ENCODE results near the gene SOX6. TPM values are rescaled to one million over a fixed set of nuclear protein-coding genes. Genes with fewer than 3 reads are reported as not detected.

The SOX6 gene
- total and polyA plus RNA-seq, 2 of the 13 experiments (the other 11 are each of a cell fraction or from before 2014, with no cell fraction given) = 2.6 to 11.2 TPM

GRCh38 chr11:16111690-16112089 is 244.7 kb downstream of the SOX6 start:
- H3K4me1 ChIP-seq (ENCODE audit: insufficient read depth, low read length) = peaks cover 54% of the 10 kb centered on the region
- no peak overlapping the region for H2AFZ ChIP-seq (ENCODE audit: low read length)
- POLR2A ChIA-PET = interaction anchor here (1.0 kb wide), 1 partner anchor 44 kb away, joined by 3 read pairs; no protein-coding TSS in a partner anchor
- no peaks in the 10 kb centered on the region for H3K36me3 ChIP-seq (replicated peaks in 1 of 2; ENCODE audit: control insufficient read depth in 1 of 2, insufficient read depth in 2 of 2, low read length in 2 of 2)
- CTCF ChIA-PET (ENCODE audit: low intra/inter-chr PET ratio, low total read pairs) = no interaction called here
- in situ Hi-C loops (cut with HindIII; ENCODE audit: extremely low pct_ligation_motif_present, low pct_unique_long_range_greater_than_20kb) (no loop called here), intact Hi-C loops (cut with micrococcal nuclease; ENCODE audit: unreplicated experiment) (no loop called here)
- H3K4me3 ChIP-seq (replicated peaks in 1 of 3; ENCODE audit: insufficient read depth in 1 of 3, low read depth in 2 of 3, low read length in 3 of 3) = no peak overlapping the region
- no peaks in the 10 kb centered on the region for H3K79me2 ChIP-seq (ENCODE audit: insufficient read depth, low read length)
- ATAC-seq (no peak), FAIRE-seq (no peak), DNase-seq (ENCODE audit: low spot score) (no peak)
- peaks cover 4% of the 10 kb centered on the region; the same call in 1 of the 2 replicates for H3K9me3 ChIP-seq (ENCODE audit: low read length)
- no peaks in the 10 kb centered on the region for H3K27me3 ChIP-seq (ENCODE audit: control insufficient read depth in 1 of 2, insufficient read depth in 2 of 2, low read length in 2 of 2)
- H3K4me2 ChIP-seq (ENCODE audit: low read depth, low read length) = no peak overlapping the region
- H4K20me1 ChIP-seq (ENCODE audit: insufficient read depth, low read length) = no peaks in the 10 kb centered on the region
- no peak overlapping the region for H3K9ac ChIP-seq (ENCODE audit: insufficient read depth, low read depth, low read length)
- H3K27ac ChIP-seq (ENCODE audit: extremely low read length, insufficient read depth, low read length) = no peak overlapping the region
- 58% methylated on average over 2 of the region's 2 CpGs for WGBS (ENCODE audit: low lambda C conversion rate)
- no TSS peak for BruUV-seq (replicated peaks)
- TF ChIP-seq ZBTB34 (CRISPR knock-in tag; IDR thresholded peaks at IDR 0.05) (no peak), RCOR2 (CRISPR knock-in tag; IDR thresholded peaks at IDR 0.05) (no peak), ZNF550 (CRISPR knock-in tag; IDR thresholded peaks at IDR 0.05; ENCODE audit: borderline replicate concordance) (no peak), ZFP36L1 (CRISPR knock-in tag; IDR thresholded peaks at IDR 0.05) (no peak), BRD4 (CRISPR knock-in tag; IDR thresholded peaks at IDR 0.05) (no peak), ZNF282 (IDR thresholded peaks at IDR 0.05; ENCODE audit: partially characterized antibody) (no peak), CEBPZ (IDR thresholded peaks at IDR 0.05; ENCODE audit: low read length) (no peak), FOXP4 (CRISPR knock-in tag; IDR thresholded peaks at IDR 0.05) (no peak), ZNF770 (CRISPR knock-in tag; IDR thresholded peaks at IDR 0.05) (no peak), KDM5A (IDR thresholded peaks at IDR 0.05; ENCODE audit: borderline replicate concordance, low read length) (no peak), NR2C2 (CRISPR knock-in tag; IDR thresholded peaks at IDR 0.05; ENCODE audit: borderline replicate concordance) (no peak), NR2F1 (CRISPR knock-in tag; IDR thresholded peaks at IDR 0.05) (no peak), ZNF235 (CRISPR knock-in tag; IDR thresholded peaks at IDR 0.05; ENCODE audit: borderline replicate concordance) (no peak), ISL2 (CRISPR knock-in tag; IDR thresholded peaks at IDR 0.05) (no peak), ATF7-NPFF (CRISPR knock-in tag; IDR thresholded peaks at IDR 0.05; ENCODE audit: low read depth) (no peak), HMGA1 (CRISPR knock-in tag; conservative IDR thresholded peaks at IDR 0.05) (no peak), ZFP82 (CRISPR knock-in tag; IDR thresholded peaks at IDR 0.05; ENCODE audit: borderline replicate concordance) (no peak)
